Upper lobe of left lung (tissue), 4 donors: ENCODE data around the gene SHLD2.

ENCODE experiments used
- EP300 ChIP-seq, 4 donors: sonication (generic); formaldehyde crosslinking; IDR thresholded peaks; one replicate each; pipeline ENCODE4 v1.5.1; 2017; ENCODE audit warnings: antibody characterized with exemption in 4 of 4, control low read depth in 2 of 4
- POLR2AphosphoS5 ChIP-seq, 2 donors: sonication (generic); formaldehyde crosslinking; IDR thresholded peaks; one replicate each; pipeline ENCODE4 v1.5.1; 2017; ENCODE audit warnings: antibody characterized with exemption in 2 of 2
- TF ChIP-seq, protein P1 (sequence below), 6 experiments: fragments of 450-650 bp in 4 of 6; fragments of 200-600 bp in 2 of 6; sonication (generic) in 2 of 6; IDR thresholded peaks; one replicate each; pipeline ENCODE4 v1.5.1; 2016 to 2019; ENCODE audit warnings: antibody characterized with exemption in 6 of 6

DNA sequence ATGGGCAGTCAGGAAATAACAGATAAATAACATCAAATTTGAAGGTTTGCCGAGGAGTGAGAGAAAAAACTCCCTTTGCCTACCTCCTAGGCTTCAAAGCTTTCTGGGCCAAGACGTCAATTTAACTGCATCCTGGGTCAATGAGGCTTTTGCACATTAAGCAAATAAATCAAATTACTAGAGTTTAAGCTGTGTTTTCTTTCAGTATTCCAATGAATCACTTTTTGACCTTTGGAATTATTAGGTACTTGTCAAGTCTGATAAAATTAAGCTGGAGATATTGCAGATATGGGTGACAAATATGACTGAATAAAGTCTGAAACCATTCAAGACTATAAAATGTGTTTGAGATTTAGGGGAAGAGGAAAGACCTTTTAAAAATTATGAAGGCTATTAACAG is 22.6 kb upstream of the SHLD2 start:
- TF ChIP-seq, protein P1, sequence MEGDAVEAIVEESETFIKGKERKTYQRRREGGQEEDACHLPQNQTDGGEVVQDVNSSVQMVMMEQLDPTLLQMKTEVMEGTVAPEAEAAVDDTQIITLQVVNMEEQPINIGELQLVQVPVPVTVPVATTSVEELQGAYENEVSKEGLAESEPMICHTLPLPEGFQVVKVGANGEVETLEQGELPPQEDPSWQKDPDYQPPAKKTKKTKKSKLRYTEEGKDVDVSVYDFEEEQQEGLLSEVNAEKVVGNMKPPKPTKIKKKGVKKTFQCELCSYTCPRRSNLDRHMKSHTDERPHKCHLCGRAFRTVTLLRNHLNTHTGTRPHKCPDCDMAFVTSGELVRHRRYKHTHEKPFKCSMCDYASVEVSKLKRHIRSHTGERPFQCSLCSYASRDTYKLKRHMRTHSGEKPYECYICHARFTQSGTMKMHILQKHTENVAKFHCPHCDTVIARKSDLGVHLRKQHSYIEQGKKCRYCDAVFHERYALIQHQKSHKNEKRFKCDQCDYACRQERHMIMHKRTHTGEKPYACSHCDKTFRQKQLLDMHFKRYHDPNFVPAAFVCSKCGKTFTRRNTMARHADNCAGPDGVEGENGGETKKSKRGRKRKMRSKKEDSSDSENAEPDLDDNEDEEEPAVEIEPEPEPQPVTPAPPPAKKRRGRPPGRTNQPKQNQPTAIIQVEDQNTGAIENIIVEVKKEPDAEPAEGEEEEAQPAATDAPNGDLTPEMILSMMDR (IDR thresholded peaks at IDR 0.05): no peak
- no peak for TF ChIP-seq POLR2AphosphoS5 (IDR thresholded peaks at IDR 0.05)
- TF ChIP-seq EP300 (IDR thresholded peaks at IDR 0.05): no peak
